Measurements from ENCODE around the gene GSN. TPM values are rescaled to one million over a fixed set of nuclear protein-coding genes. Genes with fewer than 3 reads are reported as not detected.

The GSN gene
- total and polyA plus RNA-seq, 2 of the 13 experiments (the other 11 are each of a cell fraction or from before 2014, with no cell fraction given), result 294 to 307 TPM

GRCh38 chr9:121218357-121219027 is 49.5 kb upstream of the GSN start:
- CTCF ChIA-PET (ENCODE audit: low intra/inter-chr PET ratio, low total read pairs), result no interaction called here

More at GRCh38 chr9:121218357-121219027, 49.5 kb upstream of the GSN start:
- POLR2A ChIA-PET, result no interaction called here
- H3K36me3 ChIP-seq (replicated peaks in 1 of 2; ENCODE audit: control insufficient read depth in 1 of 2, insufficient read depth in 2 of 2, low read length in 2 of 2), result no peaks in the 10 kb centered on the region
- no TSS peak for BruUV-seq (replicated peaks)
- H4K20me1 ChIP-seq (ENCODE audit: insufficient read depth, low read length), result no peaks in the 10 kb centered on the region
- 61% methylated on average over 8 of the region's 8 CpGs for WGBS (ENCODE audit: low lambda C conversion rate)
- H3K79me2 ChIP-seq (ENCODE audit: insufficient read depth, low read length), result no peaks in the 10 kb centered on the region
- H3K4me2 ChIP-seq (ENCODE audit: low read depth, low read length), result no peak overlapping the region
- no peak overlapping the region for H3K27ac ChIP-seq (ENCODE audit: extremely low read length, insufficient read depth, low read length)
- in situ Hi-C loops (cut with HindIII; ENCODE audit: extremely low pct_ligation_motif_present, low pct_unique_long_range_greater_than_20kb), result no loop called here
- no peak for TF ChIP-seq PRDM10 (CRISPR knock-in tag; IDR thresholded peaks at IDR 0.05; ENCODE audit: low read depth)
- no peak overlapping the region for H3K4me3 ChIP-seq (replicated peaks in 1 of 3; ENCODE audit: insufficient read depth in 1 of 3, low read depth in 2 of 3, low read length in 3 of 3)
- peaks cover 6% of the 10 kb centered on the region for H3K4me1 ChIP-seq (ENCODE audit: insufficient read depth, low read length)
- no peak for DNase-seq (ENCODE audit: low spot score)
- FAIRE-seq, result no peak
- H2AFZ ChIP-seq (ENCODE audit: low read length), result no peak overlapping the region
- H3K9ac ChIP-seq (ENCODE audit: insufficient read depth, low read depth, low read length), result no peak overlapping the region
- H3K27me3 ChIP-seq (ENCODE audit: control insufficient read depth in 1 of 2, insufficient read depth in 2 of 2, low read length in 2 of 2), result no peaks in the 10 kb centered on the region; a peak in 1 of 5 replicates
- no peaks in the 10 kb centered on the region for H3K9me3 ChIP-seq (ENCODE audit: low read length)
- intact Hi-C loops (cut with micrococcal nuclease; ENCODE audit: unreplicated experiment), result no loop called here
- no peak for ATAC-seq

Measured in HepG2 (cell line).